AG09309 (cell line): ENCODE results near the gene XRCC3.

Experiments
- DNase-seq: peaks from one replicate; pipeline ENCODE4 v3.0.0-alpha.2; 2010; ENCODE audit warnings: low read depth
- H3K4me3 ChIP-seq: 2 replicates; pipeline ENCODE4 v1.5.1; 2011; ENCODE audit warnings: mild to moderate bottlenecking, low read depth, low read length, moderate library complexity; ENCODE audit not compliant: control insufficient read depth
- CTCF ChIP-seq: IDR thresholded peaks from 2 replicates; pipeline ENCODE4 v1.5.1; 2011; ENCODE audit warnings: mild to moderate bottlenecking, low read depth, low read length, inconsistent platforms; ENCODE audit not compliant: insufficient read depth, control insufficient read depth; ENCODE audit errors: missing control alignments

XRCC3 gene

DNA sequence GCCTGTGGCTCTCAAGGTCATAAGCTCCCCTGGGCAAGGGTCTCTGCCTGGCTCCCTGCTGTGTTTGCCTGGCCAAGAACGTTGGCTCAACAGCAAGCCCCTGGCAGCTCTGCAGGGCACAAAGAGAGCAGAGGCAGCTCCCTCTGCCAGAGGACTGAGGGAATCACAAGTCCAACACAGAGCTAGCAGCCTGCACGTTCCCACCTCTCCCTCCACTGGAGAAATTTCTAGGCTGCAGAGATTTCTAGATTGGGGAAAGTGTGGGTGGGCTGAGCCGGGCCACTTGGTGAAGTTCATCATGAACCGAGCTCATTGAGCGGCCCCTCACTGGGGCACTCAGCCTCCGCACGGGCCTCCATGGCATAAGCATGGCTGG lies 20.2 kb upstream of the XRCC3 start:
- no peak for TF ChIP-seq CTCF
- DNase-seq, result no peak
- no peak overlapping the region for H3K4me3 ChIP-seq

GRCh38 chr14:103735022-103735421 lies 19.8 kb upstream of the XRCC3 start:
- no peak overlapping the region for H3K4me3 ChIP-seq
- no peak for DNase-seq
- no peak for TF ChIP-seq CTCF

- no peak overlapping the region for H3K4me3 ChIP-seq
- no peak for TF ChIP-seq CTCF
- no peak for DNase-seq
Observed at GRCh38 chr14:103734081-103734888, 19.0 kb upstream of the XRCC3 start.

- TF ChIP-seq CTCF, result no peak
- H3K4me3 ChIP-seq, result no peak overlapping the region
- no peak for DNase-seq
Observed at GRCh38 chr14:103733651-103734050, 18.4 kb upstream of the XRCC3 start.

DNA sequence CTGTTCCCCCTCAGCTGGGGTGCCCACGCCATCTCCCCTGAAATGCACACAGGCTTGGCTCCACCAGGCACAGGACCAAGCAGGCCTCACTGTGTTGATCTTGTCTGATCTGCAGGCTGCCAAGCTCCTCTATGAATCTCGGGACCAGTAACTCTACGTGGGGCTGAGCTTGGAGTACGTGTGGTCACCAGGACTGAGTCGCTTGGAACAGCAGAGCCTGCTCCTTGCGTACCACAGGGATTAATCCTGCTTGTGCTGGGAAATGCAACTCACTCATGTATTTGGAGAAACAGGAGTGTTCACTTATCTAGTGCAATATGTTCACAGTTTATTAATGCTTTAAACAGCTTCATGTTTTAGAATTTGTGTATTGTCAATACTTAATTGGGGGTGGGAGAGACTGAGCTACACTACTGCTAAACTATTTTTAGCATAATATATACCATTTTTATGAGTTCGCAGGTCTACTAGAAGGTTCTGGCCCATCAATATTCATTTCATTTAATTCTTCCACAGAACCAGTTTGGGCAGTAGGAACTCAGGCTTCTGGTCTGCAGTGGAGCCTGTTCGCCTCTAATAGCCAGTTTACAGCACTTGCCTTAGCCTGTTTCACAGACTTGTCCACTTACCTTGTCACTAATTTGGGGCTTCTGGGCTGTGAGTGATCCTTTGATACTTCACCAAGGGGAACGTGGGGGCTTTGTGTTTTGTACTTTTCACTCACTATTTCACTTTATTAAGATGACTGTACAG lies 17.8 kb upstream of the XRCC3 start:
- DNase-seq, result no peak
- no peak overlapping the region for H3K4me3 ChIP-seq
- TF ChIP-seq CTCF, result no peak

GRCh38 chr14:103731916-103732867 lies 16.9 kb upstream of the XRCC3 start:
- no peak overlapping the region for H3K4me3 ChIP-seq
- no peak for TF ChIP-seq CTCF
- DNase-seq, result no peak
